ENCODE data around the gene SGCA. TPM values are rescaled to one million over a fixed set of nuclear protein-coding genes. Genes with fewer than 3 reads are reported as not detected.

SGCA gene
- polyA plus RNA-seq, 3 donors, result 0.47 to 1.6 (median 0.98) TPM

- peak in 10 of 11 donors; percentile 85 to 93 (median 91) for DNase-seq (ENCODE audit: extremely low read depth in 1 of 11, low read depth in 9 of 11, low spot score in 4 of 11)
These were observed 4.5 kb upstream of the SGCA start for GRCh38 chr17:50161023-50161910.

DNA sequence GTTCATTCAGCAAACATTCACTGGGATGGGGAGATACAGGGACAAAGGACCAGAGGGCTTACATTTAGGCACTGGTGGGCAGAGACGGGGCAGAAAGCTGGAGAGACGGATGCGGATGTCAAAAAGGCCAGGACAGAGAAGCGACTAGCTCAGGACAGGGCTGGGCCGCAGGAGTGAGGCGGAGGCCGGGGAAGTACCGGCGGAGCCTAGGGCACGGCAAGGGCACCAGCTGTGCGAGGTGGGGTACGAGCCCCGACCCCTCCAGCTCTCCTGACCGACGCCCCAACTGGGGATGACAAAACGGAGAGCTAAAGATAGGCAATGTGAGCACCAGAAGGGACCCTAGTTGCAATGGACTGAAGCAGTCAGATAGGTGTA lies 3.9 kb upstream of the SGCA start:
- DNase-seq (ENCODE audit: extremely low read depth in 1 of 11, low read depth in 9 of 11, low spot score in 4 of 11), result no peak

DNA sequence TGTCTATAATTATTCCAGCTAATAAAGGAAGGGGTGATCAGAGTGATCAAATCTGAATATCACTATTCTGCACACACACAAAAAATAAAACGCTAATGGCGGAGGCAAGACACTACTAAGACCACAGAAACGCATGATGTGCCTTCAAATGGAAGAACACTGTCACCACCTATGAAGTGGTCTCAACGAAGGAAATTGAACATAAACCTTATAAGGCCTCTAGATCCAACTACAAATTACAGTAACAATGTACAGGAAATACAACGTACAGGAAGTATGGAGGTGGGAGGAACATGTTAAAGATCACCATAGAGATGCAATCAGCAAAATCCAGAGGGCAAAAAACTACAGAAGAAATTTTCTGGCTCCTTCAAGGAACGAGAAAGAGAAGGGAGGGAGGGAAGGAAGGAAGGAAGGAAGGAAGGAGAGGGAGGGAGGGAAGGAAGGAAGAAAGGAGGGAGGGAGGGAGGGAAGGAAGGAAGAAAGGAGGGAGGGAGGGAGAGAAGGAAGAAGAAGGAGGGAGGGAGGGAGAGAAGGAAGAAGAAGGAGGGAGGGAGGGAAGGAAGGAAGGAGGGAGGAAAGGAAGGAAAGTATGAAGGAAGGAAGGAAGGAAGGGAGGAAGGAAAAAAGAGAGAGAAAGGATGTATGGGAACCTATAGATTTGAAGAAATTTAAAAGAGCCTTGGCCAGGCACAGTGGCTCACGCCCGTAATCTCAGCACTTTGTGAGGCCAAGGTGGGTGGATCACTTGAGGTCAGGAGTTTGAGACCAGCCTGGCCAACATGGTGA lies 3.1 kb upstream of the SGCA start:
- no peak for DNase-seq (ENCODE audit: extremely low read depth in 1 of 11, low read depth in 9 of 11, low spot score in 4 of 11)

DNA sequence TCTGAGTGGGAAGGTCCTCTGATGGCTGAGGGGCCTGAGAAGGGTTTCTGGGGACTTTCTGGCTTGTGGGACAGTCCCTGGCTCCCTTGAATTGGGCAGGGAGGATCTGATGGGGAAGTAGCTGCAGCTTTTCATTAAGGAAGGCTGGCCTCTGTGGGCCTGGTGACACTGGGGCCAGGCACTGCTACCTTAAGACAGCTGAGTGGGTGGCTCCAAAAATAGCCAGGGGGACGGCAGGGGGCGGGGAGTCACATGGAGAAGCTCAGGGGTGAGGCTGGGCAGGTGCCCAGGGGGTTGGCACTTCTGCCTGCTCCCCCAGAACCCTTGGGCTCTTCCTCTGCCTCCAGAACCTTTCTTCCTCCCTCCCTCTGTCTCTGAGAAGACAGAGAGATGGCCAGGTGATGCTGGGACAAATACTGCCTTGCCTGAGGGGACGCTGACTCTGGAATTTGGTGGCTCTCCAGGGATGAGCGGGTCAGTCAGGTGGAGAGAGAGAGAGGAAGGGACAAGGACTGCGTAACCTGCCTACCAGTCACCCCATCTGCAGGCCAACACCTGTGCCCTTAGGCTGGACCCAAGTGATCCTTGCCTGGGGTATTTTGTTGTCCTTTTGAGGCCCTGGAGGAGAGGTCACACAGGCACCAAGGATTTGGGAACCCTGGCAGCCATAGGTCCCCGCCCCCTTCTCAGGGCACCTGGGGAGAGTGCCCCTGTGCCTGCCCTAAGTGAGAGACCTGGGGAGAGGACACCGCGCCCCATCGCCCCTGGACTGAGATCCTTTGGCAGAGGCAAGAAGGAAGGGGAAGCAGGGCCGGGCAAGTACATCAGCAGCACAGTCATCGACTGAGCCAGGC lies 1.7 kb upstream of the SGCA start:
- no peak for DNase-seq (ENCODE audit: extremely low read depth in 1 of 11, low read depth in 9 of 11, low spot score in 4 of 11)

GRCh38 chr17:50164697-50164988 lies 1.2 kb upstream of the SGCA start:
- no peak for DNase-seq (ENCODE audit: extremely low read depth in 1 of 11, low read depth in 9 of 11, low spot score in 4 of 11)

GRCh38 chr17:50165066-50165465 lies 739 bp upstream of the SGCA start:
- no peak for DNase-seq (ENCODE audit: extremely low read depth in 1 of 11, low read depth in 9 of 11, low spot score in 4 of 11)

DNA sequence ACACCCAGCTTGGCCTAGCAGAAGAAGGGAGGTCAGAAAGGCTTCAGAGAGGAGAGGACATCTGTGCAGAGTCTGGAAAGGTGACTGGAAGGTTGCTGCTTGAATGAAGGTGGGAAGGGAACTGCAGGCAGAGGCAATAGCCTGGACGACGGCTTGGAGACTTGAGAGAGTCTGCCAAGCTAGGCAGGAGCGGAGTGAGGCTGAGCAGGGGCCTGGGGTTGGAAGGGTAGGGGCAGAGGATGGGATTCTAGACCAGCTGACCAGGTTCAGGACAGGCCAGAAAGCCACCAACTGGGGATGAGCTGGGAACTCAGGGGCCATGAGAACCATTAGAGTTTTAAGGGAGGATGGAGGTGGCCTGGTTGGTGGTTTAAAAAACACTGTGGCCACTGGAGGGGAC lies 339 bp upstream of the SGCA start:
- DNase-seq (ENCODE audit: extremely low read depth in 1 of 11, low read depth in 9 of 11, low spot score in 4 of 11), result no peak

GRCh38 chr17:50166518-50167181 lies 845 bp downstream of the SGCA start:
- DNase-seq (ENCODE audit: extremely low read depth in 1 of 11, low read depth in 9 of 11, low spot score in 4 of 11), result no peak

DNA sequence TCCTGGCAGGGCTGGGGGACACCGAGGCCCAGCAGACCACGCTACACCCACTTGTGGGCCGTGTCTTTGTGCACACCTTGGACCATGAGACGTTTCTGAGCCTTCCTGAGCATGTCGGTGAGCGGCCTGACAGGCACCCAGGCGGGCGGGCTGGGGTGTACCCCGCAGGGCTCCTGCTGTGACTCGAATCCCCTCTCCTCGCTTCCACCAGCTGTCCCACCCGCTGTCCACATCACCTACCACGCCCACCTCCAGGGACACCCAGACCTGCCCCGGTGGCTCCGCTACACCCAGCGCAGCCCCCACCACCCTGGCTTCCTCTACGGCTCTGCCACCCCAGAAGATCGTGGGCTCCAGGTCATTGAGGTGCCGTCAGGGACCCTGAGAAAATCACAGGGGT lies 1.6 kb downstream of the SGCA start:
- no peak for DNase-seq (ENCODE audit: extremely low read depth in 1 of 11, low read depth in 9 of 11, low spot score in 4 of 11)

DNA sequence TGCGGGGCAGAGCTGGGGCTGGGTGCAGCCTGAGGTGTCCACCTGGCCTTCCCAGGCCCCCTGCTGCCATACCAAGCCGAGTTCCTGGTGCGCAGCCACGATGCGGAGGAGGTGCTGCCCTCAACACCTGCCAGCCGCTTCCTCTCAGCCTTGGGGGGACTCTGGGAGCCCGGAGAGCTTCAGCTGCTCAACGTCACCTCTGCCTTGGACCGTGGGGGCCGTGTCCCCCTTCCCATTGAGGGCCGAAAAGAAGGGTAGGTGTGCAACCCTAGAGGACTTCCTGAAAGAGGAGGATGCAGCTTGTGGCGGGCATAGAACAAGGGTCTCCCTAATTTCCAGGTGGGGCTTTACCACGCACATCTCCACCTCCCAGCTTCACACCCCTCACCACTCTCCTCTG lies 2.5 kb downstream of the SGCA start:
- no peak for DNase-seq (ENCODE audit: extremely low read depth in 1 of 11, low read depth in 9 of 11, low spot score in 4 of 11)

GRCh38 chr17:50169121-50169764 lies 3.4 kb downstream of the SGCA start:
- peak in 3 of 11 donors; percentile 53 to 65 (median 59) for DNase-seq (ENCODE audit: extremely low read depth in 1 of 11, low read depth in 9 of 11, low spot score in 4 of 11)

DNA sequence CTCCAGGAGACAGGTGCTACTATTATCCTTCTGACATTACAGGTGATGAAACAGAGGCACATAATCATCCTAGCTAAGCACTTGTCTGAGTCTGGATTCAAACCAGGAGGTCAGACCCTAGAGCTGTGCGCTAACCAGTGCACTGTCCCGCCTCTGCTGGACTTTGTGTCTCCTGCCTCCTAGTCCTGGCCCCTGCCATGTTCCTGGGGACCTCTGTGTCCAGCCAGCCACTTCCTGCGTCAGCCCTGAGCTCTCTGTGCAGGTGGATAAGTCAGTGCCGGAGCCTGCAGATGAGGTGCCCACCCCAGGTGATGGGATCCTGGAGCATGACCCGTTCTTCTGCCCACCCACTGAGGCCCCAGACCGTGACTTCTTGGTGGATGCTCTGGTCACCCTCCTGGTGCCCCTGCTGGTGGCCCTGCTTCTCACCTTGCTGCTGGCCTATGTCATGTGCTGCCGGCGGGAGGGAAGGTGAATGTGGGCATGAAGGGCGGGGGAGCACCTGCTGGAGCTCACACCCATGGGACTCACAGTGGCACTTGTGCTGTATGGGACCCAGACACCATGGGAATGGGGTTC lies 4.2 kb downstream of the SGCA start:
- DNase-seq (ENCODE audit: extremely low read depth in 1 of 11, low read depth in 9 of 11, low spot score in 4 of 11), result no peak

GRCh38 chr17:50170662-50171370 lies 5.0 kb downstream of the SGCA start:
- no peak for DNase-seq (ENCODE audit: extremely low read depth in 1 of 11, low read depth in 9 of 11, low spot score in 4 of 11)

GRCh38 chr17:50171371-50172071 lies 5.7 kb downstream of the SGCA start:
- DNase-seq (ENCODE audit: extremely low read depth in 1 of 11, low read depth in 9 of 11, low spot score in 4 of 11), result no peak

- no peak for DNase-seq (ENCODE audit: extremely low read depth in 1 of 11, low read depth in 9 of 11, low spot score in 4 of 11)
These were observed 6.3 kb downstream of the SGCA start for GRCh38 chr17:50172130-50172529.

DNA sequence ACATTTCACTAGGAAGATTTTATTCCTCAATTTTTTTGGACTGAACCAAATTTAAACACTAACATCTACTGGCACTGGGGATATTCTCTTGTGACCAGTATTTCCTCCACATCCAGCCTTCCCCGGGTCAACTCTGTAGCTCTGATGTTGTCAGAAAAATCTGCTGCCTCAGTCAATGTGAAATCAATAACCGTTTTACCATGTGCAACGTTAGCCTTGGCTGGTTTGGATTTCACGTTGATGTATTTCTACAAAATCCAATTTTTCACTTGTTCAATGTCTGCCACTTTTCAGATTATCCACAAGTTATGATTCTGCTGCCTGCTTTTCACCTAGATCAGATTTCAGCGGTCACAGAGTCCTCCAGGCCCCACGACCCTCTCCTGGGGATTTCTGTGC lies 7.1 kb downstream of the SGCA start:
- DNase-seq (ENCODE audit: extremely low read depth in 1 of 11, low read depth in 9 of 11, low spot score in 4 of 11), result no peak

GRCh38 chr17:50173335-50173941 lies 7.6 kb downstream of the SGCA start:
- DNase-seq (ENCODE audit: extremely low read depth in 1 of 11, low read depth in 9 of 11, low spot score in 4 of 11), result peak in 1 of 11 donors; percentile 59
